HepG2 (cell line): ENCODE measurements around the gene PPCDC. TPM values are rescaled to one million over a fixed set of nuclear protein-coding genes. Genes with fewer than 3 reads are reported as not detected.
A peak's percentile ranks its signal among the peaks of the same experiment; 100 is the strongest.

Experiments
- AHR ChIP-seq: IDR thresholded peaks from 2 replicates; pipeline ENCODE4 v1.6.1; 2018; ENCODE audit warnings: missing genetic modification reagents, missing compliant biosample characterization
- ARNTL ChIP-seq: sonication (generic); formaldehyde crosslinking; IDR thresholded peaks from 2 replicates; pipeline ENCODE4 v1.4.0; 2020; ENCODE audit warnings: mild to moderate bottlenecking, missing genetic modification reagents
- DMTF1 ChIP-seq: sonication (generic); formaldehyde crosslinking; IDR thresholded peaks from 2 replicates; pipeline ENCODE4 v1.4.0; 2020; ENCODE audit warnings: mild to moderate bottlenecking, missing genetic modification reagents
- ERF ChIP-seq: IDR thresholded peaks from 2 replicates; pipeline ENCODE4 v1.6.1; 2018; ENCODE audit warnings: missing biosample characterization, missing genetic modification reagents
- HIC2 ChIP-seq: sonication (generic); formaldehyde crosslinking; IDR thresholded peaks from 2 replicates; pipeline ENCODE4 v1.9.0; 2022; ENCODE audit warnings: low read depth, missing genetic modification reagents
- HMG20A ChIP-seq: IDR thresholded peaks from 2 replicates; pipeline ENCODE4 v1.6.1; 2016; ENCODE audit warnings: borderline replicate concordance
- KMT2A ChIP-seq: sonication (generic); formaldehyde crosslinking; IDR thresholded peaks from 2 replicates; pipeline ENCODE4 v1.4.0; 2020; ENCODE audit warnings: missing genetic modification reagents
- MAF1 ChIP-seq: sonication (generic); formaldehyde crosslinking; IDR thresholded peaks from 2 replicates; pipeline ENCODE4 v1.5.0; 2020; ENCODE audit warnings: missing genetic modification reagents, borderline replicate concordance
- MAFG ChIP-seq: sonication (generic); formaldehyde crosslinking; IDR thresholded peaks from 2 replicates; pipeline ENCODE4 v1.5.1; 2020; ENCODE audit warnings: mild to moderate bottlenecking, missing genetic modification reagents
- MAX ChIP-seq: IDR thresholded peaks from 2 replicates; pipeline ENCODE4 v1.6.1; 2012; ENCODE audit warnings: inconsistent platforms
- NFRKB ChIP-seq: fragments of 450-650 bp; IDR thresholded peaks from 2 replicates; pipeline ENCODE4 v1.6.1; 2017
- PAX8 ChIP-seq: sonication (generic); formaldehyde crosslinking; IDR thresholded peaks from 2 replicates; pipeline ENCODE4 v1.8.0; 2022; ENCODE audit warnings: mild to moderate bottlenecking, missing genetic modification reagents, borderline replicate concordance
- YY1 ChIP-seq: IDR thresholded peaks from 2 replicates; pipeline ENCODE4 v1.6.1; 2011; ENCODE audit warnings: low read length, low read depth, moderate library complexity, mild to moderate bottlenecking; ENCODE audit not compliant: insufficient read depth, insufficient replicate concordance
- ZFP36L1 ChIP-seq: sonication (generic); formaldehyde crosslinking; IDR thresholded peaks from 2 replicates; pipeline ENCODE4 v1.8.0; 2022; ENCODE audit warnings: mild to moderate bottlenecking, missing genetic modification reagents, moderate library complexity
- ZNF138 ChIP-seq: sonication (generic); formaldehyde crosslinking; IDR thresholded peaks from 2 replicates; pipeline ENCODE4 v1.5.0; 2020; ENCODE audit warnings: mild to moderate bottlenecking, low read depth, missing genetic modification reagents
- ZNF180 ChIP-seq: sonication (generic); formaldehyde crosslinking; IDR thresholded peaks from 2 replicates; pipeline ENCODE4 v1.4.0; 2020; ENCODE audit warnings: low read depth, missing genetic modification reagents, borderline replicate concordance
- ZNF3 ChIP-seq: IDR thresholded peaks from 2 replicates; pipeline ENCODE4 v1.7.0; 2017; ENCODE audit warnings: inconsistent platforms
- ZNF446 ChIP-seq: sonication (generic); formaldehyde crosslinking; IDR thresholded peaks from 2 replicates; pipeline ENCODE4 v1.5.0; 2020; ENCODE audit warnings: mild to moderate bottlenecking, missing genetic modification reagents
- ZNF597 ChIP-seq: sonication (generic); formaldehyde crosslinking; IDR thresholded peaks from 2 replicates; pipeline ENCODE4 v1.5.0; 2020; ENCODE audit warnings: missing genetic modification reagents
- ZNF660 ChIP-seq: sonication (generic); formaldehyde crosslinking; IDR thresholded peaks from 2 replicates; pipeline ENCODE4 v1.5.1; 2020; ENCODE audit warnings: mild to moderate bottlenecking, low read depth, missing genetic modification reagents, borderline replicate concordance
- ZNF782 ChIP-seq: sonication (generic); formaldehyde crosslinking; IDR thresholded peaks from 2 replicates; pipeline ENCODE4 v1.4.0; 2020; ENCODE audit warnings: missing genetic modification reagents, mild to moderate bottlenecking, borderline replicate concordance
- polyA plus RNA-seq, 8 experiments: library from polyadenylated mRNA; depleted of rRNA in 3 of 8; stranded (reverse) in 7 of 8; unstranded in 1 of 8; fragments of >200 nt; fragmentation: Illumina TruSeq in 4 of 8; extraction: Trizol in 4 of 8; gene quantifications; 2 replicates each; pipeline versions ENCODE4 v1.2.1 to v1.2.3, GENCODE V29; 2011 to 2016; ENCODE audit warnings: low read depth in 4 of 8, missing spikeins in 1 of 8, mixed read lengths in 1 of 8; ENCODE audit not compliant: insufficient read depth in 1 of 8
- total RNA-seq, 5 experiments: library from RNA; depleted of rRNA; stranded (reverse); fragments of >200 nt; fragmentation: Illumina TruSeq; extraction: Trizol; gene quantifications; 2 replicates each; pipeline ENCODE4 v1.2.3, GENCODE V29; 2016; ENCODE audit warnings: low read depth in 1 of 5
- TF ChIP-seq, protein P1 (sequence below): sonication (generic); formaldehyde crosslinking; IDR thresholded peaks from 2 replicates; pipeline ENCODE4 v1.9.0; 2021; ENCODE audit warnings: missing genetic modification reagents, mild to moderate bottlenecking, borderline replicate concordance
- TF ChIP-seq, protein P2 (sequence below): sonication (generic); formaldehyde crosslinking; IDR thresholded peaks from 2 replicates; pipeline ENCODE4 v1.8.1; 2023; ENCODE audit warnings: mild to moderate bottlenecking, missing genetic modification reagents

PPCDC gene
- total and polyA plus RNA-seq, 2 of the 13 experiments (the other 11 are each of a cell fraction or from before 2014, with no cell fraction given) = 12.3 to 12.8 TPM

DNA sequence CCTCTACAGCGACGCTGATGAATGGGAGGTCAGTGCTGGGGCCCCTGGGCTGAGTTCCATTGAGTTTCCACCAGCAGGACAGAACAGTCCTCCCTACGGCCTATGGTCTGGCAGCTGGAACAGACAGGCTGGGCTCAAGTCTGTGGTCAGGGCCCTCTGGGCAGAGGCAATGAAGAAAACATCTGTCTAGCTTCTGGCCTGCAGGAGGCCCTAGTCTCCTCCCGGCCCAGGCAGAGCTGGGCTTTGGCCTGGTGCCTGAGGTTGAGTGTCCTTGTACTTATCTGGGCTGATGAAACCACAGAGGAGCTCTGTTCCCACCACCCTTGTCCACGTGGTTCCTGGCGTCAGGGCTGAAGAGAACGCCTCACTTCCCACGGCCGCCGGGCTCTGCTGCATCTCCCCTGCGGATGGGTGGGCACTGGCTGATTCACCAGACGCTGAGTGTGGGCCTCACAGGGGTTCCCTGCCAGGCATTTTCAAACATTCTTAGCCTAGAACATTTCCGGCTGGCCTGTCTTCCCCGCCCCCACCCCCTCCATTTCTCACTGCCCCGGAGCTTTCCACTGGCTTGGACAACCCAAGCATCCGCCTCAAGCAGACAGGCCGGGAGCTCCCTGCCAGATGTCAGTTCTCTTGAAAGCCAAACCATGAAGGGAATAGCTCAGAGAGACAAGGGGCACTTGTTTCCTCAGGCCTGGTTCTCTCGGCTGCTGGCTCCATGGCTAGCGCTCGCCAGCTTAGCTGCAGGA lies 20.3 kb downstream of the PPCDC start (continued):
- TF ChIP-seq, protein P1, sequence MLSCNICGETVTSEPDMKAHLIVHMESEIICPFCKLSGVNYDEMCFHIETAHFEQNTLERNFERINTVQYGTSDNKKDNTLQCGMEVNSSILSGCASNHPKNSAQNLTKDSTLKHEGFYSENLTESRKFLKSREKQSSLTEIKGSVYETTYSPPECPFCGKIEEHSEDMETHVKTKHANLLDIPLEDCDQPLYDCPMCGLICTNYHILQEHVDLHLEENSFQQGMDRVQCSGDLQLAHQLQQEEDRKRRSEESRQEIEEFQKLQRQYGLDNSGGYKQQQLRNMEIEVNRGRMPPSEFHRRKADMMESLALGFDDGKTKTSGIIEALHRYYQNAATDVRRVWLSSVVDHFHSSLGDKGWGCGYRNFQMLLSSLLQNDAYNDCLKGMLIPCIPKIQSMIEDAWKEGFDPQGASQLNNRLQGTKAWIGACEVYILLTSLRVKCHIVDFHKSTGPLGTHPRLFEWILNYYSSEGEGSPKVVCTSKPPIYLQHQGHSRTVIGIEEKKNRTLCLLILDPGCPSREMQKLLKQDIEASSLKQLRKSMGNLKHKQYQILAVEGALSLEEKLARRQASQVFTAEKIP = no peak
- no peak; the same call in 1 of the 2 replicates for TF ChIP-seq ZNF446 (CRISPR knock-in tag)
- no peak for TF ChIP-seq MAF1
- no peak for TF ChIP-seq KMT2A (CRISPR knock-in tag)
- peak; percentile 97 for TF ChIP-seq MAX
- no peak for TF ChIP-seq ZNF138 (CRISPR knock-in tag)
- TF ChIP-seq HMG20A (CRISPR knock-in tag) = 0 out of 2 replicates have a peak, but pooled peaks have one; percentile 38
- no peak for TF ChIP-seq DMTF1 (CRISPR knock-in tag)
- no peak for TF ChIP-seq ZNF3
- peak; percentile 61; the same call in 1 of the 2 replicates for TF ChIP-seq ARNTL (CRISPR knock-in tag)
- no peak for TF ChIP-seq NFRKB
- TF ChIP-seq ZNF660 (CRISPR knock-in tag) = no peak
- TF ChIP-seq HIC2 (CRISPR knock-in tag) = no peak; the same call in 1 of the 2 replicates
- peak; percentile 58 for TF ChIP-seq YY1
- TF ChIP-seq MAFG (CRISPR knock-in tag) = no peak
- no peak; the same call in 1 of the 2 replicates for TF ChIP-seq ERF (CRISPR knock-in tag)
- TF ChIP-seq ZNF180 (CRISPR knock-in tag) = no peak
- no peak for TF ChIP-seq PAX8 (CRISPR knock-in tag)
- TF ChIP-seq ZFP36L1 (CRISPR knock-in tag) = no peak
- TF ChIP-seq ZNF597 (CRISPR knock-in tag) = no peak
- no peak for TF ChIP-seq AHR (CRISPR knock-in tag)
- TF ChIP-seq, protein P2, sequence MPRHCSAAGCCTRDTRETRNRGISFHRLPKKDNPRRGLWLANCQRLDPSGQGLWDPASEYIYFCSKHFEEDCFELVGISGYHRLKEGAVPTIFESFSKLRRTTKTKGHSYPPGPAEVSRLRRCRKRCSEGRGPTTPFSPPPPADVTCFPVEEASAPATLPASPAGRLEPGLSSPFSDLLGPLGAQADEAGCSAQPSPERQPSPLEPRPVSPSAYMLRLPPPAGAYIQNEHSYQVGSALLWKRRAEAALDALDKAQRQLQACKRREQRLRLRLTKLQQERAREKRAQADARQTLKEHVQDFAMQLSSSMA (CRISPR knock-in tag) = no peak
- TF ChIP-seq ZNF782 = no peak
